Cardiac fibroblast (primary cell): ENCODE measurements around the gene PIK3AP1.
A peak's percentile ranks its signal among the peaks of the same experiment; 100 is the strongest.

Source experiments
- DNase-seq, 2 donors: peaks; one replicate each; pipeline versions ENCODE4 v3.0.0 to v3.0.0-alpha.2; 2010; ENCODE audit warnings: low read depth in 2 of 2
- H3K4me3 ChIP-seq, 2 donors: replicated peaks in 1 of 2; 1 replicate in 1 of 2; 2 replicates in 1 of 2; pipeline ENCODE4 v1.5.1; 2011; ENCODE audit warnings: low read depth in 2 of 2, low read length in 2 of 2, mild to moderate bottlenecking in 2 of 2, moderate library complexity in 1 of 2
- CTCF ChIP-seq: IDR thresholded peaks from one replicate; pipeline ENCODE4 v1.5.1; 2011; ENCODE audit warnings: low read depth, mild to moderate bottlenecking, low read length, inconsistent platforms

Gene PIK3AP1

GRCh38 chr10:96632974-96633710 lies 87.2 kb downstream of the PIK3AP1 start:
- TF ChIP-seq CTCF, result no peak
- DNase-seq, result no peak
- H3K4me3 ChIP-seq, result no peak overlapping the region

GRCh38 chr10:96627292-96627691 lies 93.0 kb downstream of the PIK3AP1 start:
- no peak for TF ChIP-seq CTCF
- no peak for DNase-seq
- H3K4me3 ChIP-seq, result no peak overlapping the region

- DNase-seq, result no peak
- no peak overlapping the region for H3K4me3 ChIP-seq
- no peak for TF ChIP-seq CTCF
These were observed 93.5 kb downstream of the PIK3AP1 start for GRCh38 chr10:96626795-96627194.

GRCh38 chr10:96625173-96625572 lies 95.1 kb downstream of the PIK3AP1 start:
- no peak overlapping the region for H3K4me3 ChIP-seq
- no peak for DNase-seq
- TF ChIP-seq CTCF, result no peak

- no peak overlapping the region for H3K4me3 ChIP-seq
- DNase-seq, result no peak
- no peak for TF ChIP-seq CTCF
These were observed 98.1 kb downstream of the PIK3AP1 start for GRCh38 chr10:96622013-96622787.

- no peak overlapping the region for H3K4me3 ChIP-seq
- no peak for TF ChIP-seq CTCF
- peak; percentile 39 to 64 for DNase-seq
These were observed 100.2 kb downstream of the PIK3AP1 start for GRCh38 chr10:96619796-96620773.
